Astrocyte (in vitro differentiated cells and primary cell): Measurements from ENCODE around the gene ACADSB.

Source experiments
- EZH2 ChIP-seq: IDR thresholded peaks from 2 replicates; pipeline ENCODE4 v1.6.1; 2012; ENCODE audit warnings: mild to moderate bottlenecking, low read length, inconsistent platforms; ENCODE audit not compliant: insufficient read depth
- TF ChIP-seq, protein P1 (sequence below): IDR thresholded peaks from 2 replicates; pipeline ENCODE4 v1.5.1; 2011; ENCODE audit warnings: low read depth, mild to moderate bottlenecking, inconsistent platforms, low read length, moderate library complexity; ENCODE audit not compliant: insufficient read depth

DNA sequence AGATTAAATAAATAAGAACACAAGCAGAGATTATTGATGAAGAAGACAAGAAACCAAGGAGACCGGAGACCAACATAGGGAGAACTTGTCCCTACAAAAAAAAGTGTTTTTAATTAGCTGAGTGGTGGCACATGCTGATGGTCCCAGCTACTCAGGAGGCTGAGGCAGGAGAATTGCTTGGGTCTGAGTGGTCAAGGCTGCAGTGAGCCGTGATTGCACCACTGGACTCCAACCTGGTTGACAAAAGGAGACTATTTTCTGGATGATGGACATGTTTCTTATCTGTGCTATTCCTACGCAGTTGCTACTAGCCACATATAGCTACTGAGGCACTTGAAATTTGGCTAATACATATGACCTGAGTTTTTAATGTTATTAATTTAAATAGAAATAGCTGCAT lies 9.9 kb upstream of the ACADSB start:
- TF ChIP-seq, protein P1, sequence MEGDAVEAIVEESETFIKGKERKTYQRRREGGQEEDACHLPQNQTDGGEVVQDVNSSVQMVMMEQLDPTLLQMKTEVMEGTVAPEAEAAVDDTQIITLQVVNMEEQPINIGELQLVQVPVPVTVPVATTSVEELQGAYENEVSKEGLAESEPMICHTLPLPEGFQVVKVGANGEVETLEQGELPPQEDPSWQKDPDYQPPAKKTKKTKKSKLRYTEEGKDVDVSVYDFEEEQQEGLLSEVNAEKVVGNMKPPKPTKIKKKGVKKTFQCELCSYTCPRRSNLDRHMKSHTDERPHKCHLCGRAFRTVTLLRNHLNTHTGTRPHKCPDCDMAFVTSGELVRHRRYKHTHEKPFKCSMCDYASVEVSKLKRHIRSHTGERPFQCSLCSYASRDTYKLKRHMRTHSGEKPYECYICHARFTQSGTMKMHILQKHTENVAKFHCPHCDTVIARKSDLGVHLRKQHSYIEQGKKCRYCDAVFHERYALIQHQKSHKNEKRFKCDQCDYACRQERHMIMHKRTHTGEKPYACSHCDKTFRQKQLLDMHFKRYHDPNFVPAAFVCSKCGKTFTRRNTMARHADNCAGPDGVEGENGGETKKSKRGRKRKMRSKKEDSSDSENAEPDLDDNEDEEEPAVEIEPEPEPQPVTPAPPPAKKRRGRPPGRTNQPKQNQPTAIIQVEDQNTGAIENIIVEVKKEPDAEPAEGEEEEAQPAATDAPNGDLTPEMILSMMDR, result no peak
- TF ChIP-seq EZH2, result no peak
